GM12878 (cell line): ENCODE data around the gene LRRC4B.

Experiments used
- CEBPB ChIP-seq, 2 experiments: fragments of 150-350 bp in 1 of 2; IDR thresholded peaks; 2 replicates each; pipeline ENCODE4 v1.6.1; 2012 to 2014; ENCODE audit warnings: low read depth in 2 of 2, low read length in 2 of 2, borderline replicate concordance in 1 of 2, inconsistent platforms in 1 of 2
- CTCF ChIP-seq, 3 experiments: IDR thresholded peaks in 2 of 3; conservative IDR thresholded peaks in 1 of 3; 2 replicates each; pipeline ENCODE4 v1.5.1; 2011; ENCODE audit warnings: low read depth in 3 of 3, low read length in 3 of 3, mild to moderate bottlenecking in 3 of 3, control low read depth in 2 of 3, moderate library complexity in 2 of 3, inconsistent platforms in 1 of 3, mixed read lengths in 1 of 3; ENCODE audit not compliant: control insufficient read depth in 2 of 3, insufficient read depth in 1 of 3; ENCODE audit errors: extremely low read depth in 1 of 3
- EP300 ChIP-seq, 2 experiments: fragments of 150-350 bp in 1 of 2; IDR thresholded peaks; 2 replicates each; pipeline ENCODE4 v1.6.1; 2011 to 2012; ENCODE audit warnings: low read depth in 2 of 2, low read length in 2 of 2, borderline replicate concordance in 1 of 2, improper control_type of control experiment in 1 of 2, inconsistent platforms in 1 of 2; ENCODE audit not compliant: control insufficient read depth in 1 of 2
- EZH2 ChIP-seq: IDR thresholded peaks from 2 replicates; pipeline ENCODE4 v1.6.1; 2012; ENCODE audit warnings: low read depth, mild to moderate bottlenecking, control low read depth, inconsistent platforms, low read length, borderline replicate concordance; ENCODE audit not compliant: control insufficient read depth
- IKZF2 ChIP-seq, 2 experiments: fragments of 450-650 bp; IDR thresholded peaks; 2 replicates each; pipeline ENCODE4 v1.6.1; 2017; ENCODE audit warnings: mild to moderate bottlenecking in 2 of 2, moderate library complexity in 2 of 2
- KAT2A ChIP-seq: conservative IDR thresholded peaks from 2 replicates; pipeline ENCODE4 v1.6.1; 2011; ENCODE audit warnings: low read depth, low read length; ENCODE audit not compliant: control insufficient read depth
- POLR2A ChIP-seq: IDR thresholded peaks from 2 replicates; pipeline ENCODE4 v1.6.1; 2011; ENCODE audit warnings: low read depth, mild to moderate bottlenecking, low read length
- POLR2AphosphoS2 ChIP-seq: IDR thresholded peaks from 2 replicates; pipeline ENCODE4 v1.6.1; 2011; ENCODE audit warnings: low read depth, mild to moderate bottlenecking, low read length, improper control_type of control experiment, moderate library complexity
- RBBP5 ChIP-seq: fragments of 200-600 bp; sonication (generic); conservative IDR thresholded peaks from 2 replicates; pipeline ENCODE4 v1.6.1; 2016
- SIN3A ChIP-seq: IDR thresholded peaks from 2 replicates; pipeline ENCODE4 v1.6.1; 2012; ENCODE audit warnings: low read depth, low read length, improper control_type of control experiment
- SMC3 ChIP-seq: IDR thresholded peaks from 2 replicates; pipeline ENCODE4 v1.6.1; 2011; ENCODE audit warnings: low read length, improper control_type of control experiment, borderline replicate concordance
- ZBED1 ChIP-seq: IDR thresholded peaks from 2 replicates; pipeline ENCODE4 v1.6.1; 2016; ENCODE audit warnings: borderline replicate concordance

DNA sequence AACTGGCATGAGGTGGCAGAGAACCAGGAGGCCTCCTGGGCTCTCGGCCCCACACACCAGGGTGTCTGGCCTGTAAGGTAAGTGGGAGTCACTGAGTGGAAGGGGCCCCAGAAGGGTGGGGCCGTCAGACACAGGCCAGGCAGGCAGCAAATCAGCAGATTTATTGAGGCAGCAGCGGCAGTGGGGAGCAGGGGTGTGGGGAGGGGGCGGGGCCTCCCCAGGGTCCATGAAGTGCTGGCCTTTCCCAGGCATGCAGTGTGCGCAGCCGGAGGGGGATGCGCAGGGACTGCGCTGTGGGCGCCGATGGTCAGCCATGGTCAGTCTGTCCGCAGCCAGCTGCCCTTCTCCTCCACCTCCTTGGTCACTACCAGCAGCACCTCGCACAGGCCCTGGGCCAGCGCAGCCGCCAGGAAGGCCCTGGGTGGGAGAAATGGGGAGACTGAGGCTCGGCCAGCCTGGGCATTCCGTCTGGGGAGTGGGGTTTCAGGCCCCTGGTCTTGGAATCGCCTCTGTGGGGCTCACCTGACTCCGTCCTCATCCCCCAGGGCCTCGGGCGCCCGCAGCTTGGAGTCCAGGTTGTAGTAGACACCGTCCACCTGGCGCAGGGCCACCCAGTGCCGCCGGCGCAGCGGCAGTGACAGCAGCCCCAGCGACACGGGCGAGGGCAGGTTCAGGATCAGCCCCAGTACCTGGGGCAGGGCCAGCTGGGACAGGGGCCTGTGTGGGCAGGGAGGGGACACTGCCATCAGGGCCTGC lies 62.2 kb downstream of the LRRC4B start:
- TF ChIP-seq EZH2 = no peak
- no peak for TF ChIP-seq POLR2AphosphoS2
- TF ChIP-seq CTCF (IDR thresholded peaks at IDR 0.05 in 2 of 3, conservative IDR thresholded peaks at IDR 0.05 in 1 of 3; ENCODE audit: control insufficient read depth in 2 of 3, extremely low read depth in 1 of 3, insufficient read depth in 1 of 3, low read depth in 3 of 3, low read length in 3 of 3) = no peak
- no peak for TF ChIP-seq SIN3A
- no peak for TF ChIP-seq ZBED1
- no peak for TF ChIP-seq RBBP5
- no peak for TF ChIP-seq POLR2A
- TF ChIP-seq KAT2A = no peak
- TF ChIP-seq CEBPB (IDR thresholded peaks at IDR 0.05; ENCODE audit: borderline replicate concordance in 1 of 2, low read depth in 2 of 2, low read length in 2 of 2) = no peak
- no peak for TF ChIP-seq IKZF2 (IDR thresholded peaks at IDR 0.05)
- no peak for TF ChIP-seq EP300 (IDR thresholded peaks at IDR 0.05; ENCODE audit: borderline replicate concordance in 1 of 2, control insufficient read depth in 1 of 2, low read depth in 2 of 2, low read length in 2 of 2)
- TF ChIP-seq SMC3 = no peak
